Esophagus muscularis mucosa (tissue), 4 donors: Measurements from ENCODE around the gene COG7. TPM values are rescaled to one million over a fixed set of nuclear protein-coding genes. Genes with fewer than 3 reads are reported as not detected.

Experiments used
- DNase-seq: peaks from one replicate; pipeline ENCODE4 v3.0.0-alpha.2; 2017; ENCODE audit errors: extremely low spot score
- H3K27ac ChIP-seq, 4 donors: fragments of 200-600 bp; sonication (generic); replicated peaks in 1 of 4; 1 replicate in 3 of 4; 2 replicates in 1 of 4; pipeline ENCODE4 v1.5.1; 2016 to 2019; ENCODE audit warnings: mild to moderate bottlenecking in 1 of 4
- H3K27me3 ChIP-seq, 4 donors: fragments of 200-600 bp; sonication (generic); one replicate each; pipeline versions ENCODE4 v1.5.1 to v1.6.0; 2016 to 2019
- H3K36me3 ChIP-seq, 4 donors: fragments of 200-600 bp; sonication (generic); one replicate each; pipeline ENCODE4 v1.5.1; 2016 to 2019
- H3K4me1 ChIP-seq, 4 donors: fragments of 200-600 bp; sonication (generic); one replicate each; pipeline ENCODE4 v1.5.1; 2016 to 2019
- H3K4me3 ChIP-seq, 4 donors: fragments of 200-600 bp; sonication (generic); 1 replicate in 2 of 4; 2 replicates in 2 of 4; pipeline ENCODE4 v1.5.1; 2016 to 2019; ENCODE audit warnings: mild to moderate bottlenecking in 4 of 4, moderate library complexity in 1 of 4
- H3K9me3 ChIP-seq, 4 donors: fragments of 200-600 bp; sonication (generic); 1 replicate in 3 of 4; 2 replicates in 1 of 4; pipeline ENCODE4 v1.5.1; 2016 to 2019
- EP300 ChIP-seq: sonication (generic); formaldehyde crosslinking; IDR thresholded peaks from one replicate; pipeline ENCODE4 v1.6.1; 2017; ENCODE audit warnings: antibody characterized with exemption
- POLR2A ChIP-seq: fragments of 450-650 bp; IDR thresholded peaks from one replicate; pipeline ENCODE4 v1.6.1; 2017; ENCODE audit warnings: antibody characterized with exemption, moderate library complexity, mild to moderate bottlenecking, low read depth
- POLR2AphosphoS5 ChIP-seq, 2 donors: sonication (generic); formaldehyde crosslinking; IDR thresholded peaks; one replicate each; pipeline ENCODE4 v1.6.1; 2017; ENCODE audit warnings: antibody characterized with exemption in 2 of 2
- WGBS: methylation state at CpG from one replicate; pipeline ENCODE4 v1.1.5; 2018; 5-methylcytosine and 5-hydroxymethylcytosine counted together
- intact Hi-C: fragments of 100-400 bp; cut with DNase I; formaldehyde crosslinking; loops from one replicate; pipeline ENCODE4 v1.15.1; 2023
- total RNA-seq, 4 donors: library from RNA; depleted of rRNA; stranded (reverse); fragments of >200 nt; gene quantifications; one replicate each; pipeline versions ENCODE4 v1.1.0 to v1.2.1, GENCODE V29; 2016
- TF ChIP-seq, protein P1 (sequence below), 3 experiments: fragments of 200-600 bp in 2 of 3; fragments of 450-650 bp in 1 of 3; sonication (generic) in 2 of 3; IDR thresholded peaks; one replicate each; pipeline ENCODE4 v1.5.1; 2017 to 2019; ENCODE audit warnings: antibody characterized with exemption in 3 of 3, mild to moderate bottlenecking in 2 of 3, moderate library complexity in 1 of 3

Gene COG7
- 10 to 100 TPM; 11.9 to 23.7 (median 15.1) TPM for total RNA-seq

DNA sequence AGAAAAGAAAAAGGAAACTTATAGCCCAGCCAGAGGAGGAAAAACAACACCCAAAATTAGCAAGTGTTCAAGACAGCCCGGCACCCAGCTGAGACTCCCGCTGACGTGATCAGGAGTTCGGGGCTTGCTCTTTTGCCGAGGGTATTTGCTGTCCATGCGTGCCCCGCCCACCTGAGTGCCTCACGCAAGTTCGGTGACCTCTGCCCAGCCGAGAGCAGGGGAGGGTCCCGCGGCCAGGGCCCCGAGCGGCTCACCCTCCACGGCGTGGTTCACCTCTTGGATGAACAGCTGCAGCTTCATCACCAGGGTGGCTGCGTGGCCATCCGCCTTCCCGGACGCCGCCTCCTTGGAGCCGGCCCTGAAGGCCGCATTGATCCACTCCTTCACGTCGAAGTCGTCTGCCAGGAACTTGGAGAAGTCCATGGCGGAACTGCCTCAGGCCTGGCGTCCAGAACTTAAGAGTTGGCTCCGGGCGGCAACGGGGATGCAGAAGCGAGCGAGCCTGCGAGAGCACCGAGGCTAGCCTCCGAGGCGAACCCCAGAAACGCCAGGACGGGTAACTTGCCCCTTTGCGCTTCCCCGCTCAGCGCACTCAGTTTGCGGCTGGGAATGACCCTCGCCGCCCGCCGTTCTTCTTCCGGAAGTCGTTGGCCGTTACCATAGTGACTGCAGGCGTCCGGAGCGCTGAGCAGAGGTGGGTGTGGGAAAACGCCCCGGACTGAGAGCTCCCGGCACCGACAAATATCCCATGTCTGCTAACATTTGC lies at the start of gene COG7:
COG7 (minus strand) TSS at position 618 of the 766 bp plus-strand sequence; CDS start at position 423, 195 bp downstream.
- peak; percentile 77 to 80 for TF ChIP-seq POLR2AphosphoS5 (IDR thresholded peaks at IDR 0.05)
- TF ChIP-seq POLR2A: no peak
- no peak for TF ChIP-seq EP300
- TF ChIP-seq, protein P1, sequence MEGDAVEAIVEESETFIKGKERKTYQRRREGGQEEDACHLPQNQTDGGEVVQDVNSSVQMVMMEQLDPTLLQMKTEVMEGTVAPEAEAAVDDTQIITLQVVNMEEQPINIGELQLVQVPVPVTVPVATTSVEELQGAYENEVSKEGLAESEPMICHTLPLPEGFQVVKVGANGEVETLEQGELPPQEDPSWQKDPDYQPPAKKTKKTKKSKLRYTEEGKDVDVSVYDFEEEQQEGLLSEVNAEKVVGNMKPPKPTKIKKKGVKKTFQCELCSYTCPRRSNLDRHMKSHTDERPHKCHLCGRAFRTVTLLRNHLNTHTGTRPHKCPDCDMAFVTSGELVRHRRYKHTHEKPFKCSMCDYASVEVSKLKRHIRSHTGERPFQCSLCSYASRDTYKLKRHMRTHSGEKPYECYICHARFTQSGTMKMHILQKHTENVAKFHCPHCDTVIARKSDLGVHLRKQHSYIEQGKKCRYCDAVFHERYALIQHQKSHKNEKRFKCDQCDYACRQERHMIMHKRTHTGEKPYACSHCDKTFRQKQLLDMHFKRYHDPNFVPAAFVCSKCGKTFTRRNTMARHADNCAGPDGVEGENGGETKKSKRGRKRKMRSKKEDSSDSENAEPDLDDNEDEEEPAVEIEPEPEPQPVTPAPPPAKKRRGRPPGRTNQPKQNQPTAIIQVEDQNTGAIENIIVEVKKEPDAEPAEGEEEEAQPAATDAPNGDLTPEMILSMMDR (IDR thresholded peaks at IDR 0.05): peak in 1 of 3 experiments; percentile 17
- H3K27me3 ChIP-seq: no peaks in the 10 kb centered on the region
- H3K4me1 ChIP-seq: peaks cover 21 to 57% (median 49%) of the 10 kb centered on the region in 4 donors
- WGBS: 0% methylated on average over 31 of the region's 57 CpGs
- peak within 1 kb of the TSS; percentile 83 to 98 (median 90) for H3K4me3 ChIP-seq
- DNase-seq: peak; percentile 95
- peaks cover 0 to 6% (median 4%) of the 10 kb centered on the region in 4 donors for H3K36me3 ChIP-seq
- peak within 1 kb of the TSS; percentile 74 to 86 (median 84) for H3K27ac ChIP-seq
- intact Hi-C loops: no loop called here
- H3K9me3 ChIP-seq: no peaks in the 10 kb centered on the region

GRCh38 chr16:23502466-23502865 lies 49.5 kb upstream of the COG7 start:
- Histone ChIP-seq H3K27me3 (no peaks in the 10 kb centered on the region), H3K27ac (no peak overlapping the region), H3K4me3 (no peak overlapping the region), H3K9me3 (no peaks in the 10 kb centered on the region), H3K4me1 (peaks cover 44 to 75% (median 61%) of the 10 kb centered on the region in 4 donors), H3K36me3 (peaks cover 0 to 9% (median 0%) of the 10 kb centered on the region in 4 donors)
- no peak for DNase-seq
- WGBS: 75% methylated on average over 2 of the region's 2 CpGs
- intact Hi-C loops: no loop called here
- TF ChIP-seq, protein P1 (IDR thresholded peaks at IDR 0.05): no peak
- no peak for TF ChIP-seq POLR2AphosphoS5 (IDR thresholded peaks at IDR 0.05)
- TF ChIP-seq POLR2A: no peak
- no peak for TF ChIP-seq EP300

DNA sequence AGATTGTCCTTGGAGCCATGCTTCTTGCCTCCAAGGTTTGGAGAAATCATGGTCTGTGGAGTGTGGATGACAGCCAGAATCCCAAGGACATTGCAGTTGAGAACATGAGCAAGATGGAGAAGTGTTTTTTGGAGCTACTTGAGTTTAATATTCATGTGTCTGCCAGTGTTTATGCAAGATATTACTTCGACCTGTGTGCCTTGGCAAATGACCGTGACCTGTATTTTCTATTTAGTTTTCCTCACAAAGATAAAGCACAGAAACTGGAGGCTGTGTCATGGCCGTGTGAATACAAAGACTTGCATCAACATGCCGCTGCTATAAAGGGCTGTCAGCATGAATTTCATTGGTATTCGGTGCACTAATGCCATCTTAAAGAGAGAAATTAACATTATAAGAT lies 48.3 kb upstream of the COG7 start:
- 88% methylated on average over 5 of the region's 5 CpGs for WGBS
- peaks cover 51 to 77% (median 63%) of the 10 kb centered on the region in 4 donors for H3K4me1 ChIP-seq

DNA sequence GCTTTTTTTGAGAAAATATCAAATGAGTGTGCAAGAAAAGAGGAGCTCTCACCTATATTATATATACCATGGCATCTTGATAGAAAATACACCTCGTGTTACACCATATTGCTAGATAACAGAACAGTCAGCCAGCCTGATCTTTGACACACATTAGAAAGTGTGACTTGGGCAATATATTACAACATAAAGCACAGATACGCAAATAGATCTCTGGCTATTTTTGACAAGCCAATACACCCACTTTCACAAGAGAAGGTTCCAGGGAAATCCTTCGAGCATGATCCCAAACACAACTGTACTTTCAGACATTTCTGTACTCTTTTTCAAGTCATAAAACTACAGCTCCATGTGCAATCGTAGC lies 47.9 kb upstream of the COG7 start:
- H3K4me3 ChIP-seq: no peak overlapping the region
- H3K4me1 ChIP-seq: peaks cover 47 to 73% (median 59%) of the 10 kb centered on the region in 4 donors
- TF ChIP-seq, protein P1 (IDR thresholded peaks at IDR 0.05): no peak
- no peak for TF ChIP-seq POLR2A
- no peak for TF ChIP-seq EP300
- no peak for TF ChIP-seq POLR2AphosphoS5 (IDR thresholded peaks at IDR 0.05)
- no peaks in the 10 kb centered on the region for H3K27me3 ChIP-seq
- intact Hi-C loops: no loop called here
- 61% methylated on average over 4 of the region's 4 CpGs for WGBS
- peaks cover 0 to 9% (median 4%) of the 10 kb centered on the region in 4 donors for H3K36me3 ChIP-seq
- H3K9me3 ChIP-seq: no peaks in the 10 kb centered on the region
- H3K27ac ChIP-seq: no peak overlapping the region
- DNase-seq: no peak

More for the DNA sequence above, 48.3 kb upstream of the COG7 start:
- intact Hi-C loops: no loop called here
- H3K4me3 ChIP-seq: no peak overlapping the region
- H3K27me3 ChIP-seq: no peaks in the 10 kb centered on the region
- no peak for DNase-seq
- TF ChIP-seq EP300: no peak
- TF ChIP-seq POLR2AphosphoS5 (IDR thresholded peaks at IDR 0.05): no peak
- TF ChIP-seq, protein P1 (IDR thresholded peaks at IDR 0.05): no peak
- no peak for TF ChIP-seq POLR2A
- peaks cover 0 to 9% (median 2%) of the 10 kb centered on the region in 4 donors for H3K36me3 ChIP-seq
- no peaks in the 10 kb centered on the region for H3K9me3 ChIP-seq
- H3K27ac ChIP-seq: no peak overlapping the region
